ENCODE measurements around the gene DCUN1D2. TPM values are rescaled to one million over a fixed set of nuclear protein-coding genes. Genes with fewer than 3 reads are reported as not detected.

The DCUN1D2 gene
- total and polyA plus RNA-seq, 12 donors: 40.9 to 307 (median 219) TPM

DNA sequence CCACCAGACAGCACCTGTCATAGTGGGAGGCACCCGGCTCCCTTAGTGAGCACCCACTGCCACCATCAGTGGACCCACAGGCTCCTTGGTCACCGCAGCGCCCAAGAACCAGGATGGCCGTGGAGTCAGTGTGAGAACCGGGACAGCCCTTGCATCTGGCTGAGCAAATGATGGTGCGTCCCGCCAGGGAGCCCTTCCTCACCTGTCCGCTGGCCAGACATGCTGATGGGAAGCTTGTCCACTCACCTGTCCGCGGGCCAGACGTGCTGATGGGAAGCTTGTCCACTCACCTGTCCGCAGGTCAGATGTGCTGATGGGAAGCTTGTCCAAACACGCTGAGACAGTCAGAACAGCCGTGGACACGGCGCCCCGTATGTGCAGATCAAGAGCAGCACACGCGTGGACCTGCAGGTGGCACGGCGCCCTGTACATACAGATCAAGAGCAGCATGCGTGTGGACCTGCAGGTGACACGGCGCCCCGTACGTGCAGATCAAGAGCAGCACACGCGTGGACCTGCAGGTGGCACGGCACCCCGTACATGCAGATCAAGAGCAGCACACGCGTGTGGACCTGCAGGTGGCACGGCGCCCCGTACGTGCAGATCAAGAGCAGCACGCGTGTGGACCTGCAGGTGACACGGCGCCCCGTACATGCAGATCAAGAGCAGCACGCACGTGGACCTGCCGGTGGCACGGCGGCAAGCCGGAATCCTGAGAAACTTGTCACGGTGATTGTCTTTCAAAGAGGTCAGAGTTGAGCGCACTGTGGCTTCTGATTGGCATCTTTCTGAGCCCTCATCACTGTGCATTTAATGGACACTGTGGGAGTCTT, 40.7 kb upstream of the DCUN1D2 start:
- ATAC-seq (no peak), DNase-seq (no peak)
- H3K27me3 ChIP-seq: no peaks in the 10 kb centered on the region
- H3K9me3 ChIP-seq: no peaks in the 10 kb centered on the region
- WGBS, 2 donors: 97% methylated on average over 49 of the region's 49 CpGs
- intact Hi-C loops (cut with DNase I): no loop called here
- H3K36me3 ChIP-seq: peaks cover 0 to 88% (median 30%) of the 10 kb centered on the region in 9 donors
- no peak overlapping the region for H3K27ac ChIP-seq
- no peak overlapping the region for H3K4me3 ChIP-seq
- H3K4me1 ChIP-seq: peaks cover 0 to 21% (median 8%) of the 10 kb centered on the region in 9 donors
- TF ChIP-seq, protein P1, sequence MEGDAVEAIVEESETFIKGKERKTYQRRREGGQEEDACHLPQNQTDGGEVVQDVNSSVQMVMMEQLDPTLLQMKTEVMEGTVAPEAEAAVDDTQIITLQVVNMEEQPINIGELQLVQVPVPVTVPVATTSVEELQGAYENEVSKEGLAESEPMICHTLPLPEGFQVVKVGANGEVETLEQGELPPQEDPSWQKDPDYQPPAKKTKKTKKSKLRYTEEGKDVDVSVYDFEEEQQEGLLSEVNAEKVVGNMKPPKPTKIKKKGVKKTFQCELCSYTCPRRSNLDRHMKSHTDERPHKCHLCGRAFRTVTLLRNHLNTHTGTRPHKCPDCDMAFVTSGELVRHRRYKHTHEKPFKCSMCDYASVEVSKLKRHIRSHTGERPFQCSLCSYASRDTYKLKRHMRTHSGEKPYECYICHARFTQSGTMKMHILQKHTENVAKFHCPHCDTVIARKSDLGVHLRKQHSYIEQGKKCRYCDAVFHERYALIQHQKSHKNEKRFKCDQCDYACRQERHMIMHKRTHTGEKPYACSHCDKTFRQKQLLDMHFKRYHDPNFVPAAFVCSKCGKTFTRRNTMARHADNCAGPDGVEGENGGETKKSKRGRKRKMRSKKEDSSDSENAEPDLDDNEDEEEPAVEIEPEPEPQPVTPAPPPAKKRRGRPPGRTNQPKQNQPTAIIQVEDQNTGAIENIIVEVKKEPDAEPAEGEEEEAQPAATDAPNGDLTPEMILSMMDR (IDR thresholded peaks at IDR 0.05): no peak

DNA sequence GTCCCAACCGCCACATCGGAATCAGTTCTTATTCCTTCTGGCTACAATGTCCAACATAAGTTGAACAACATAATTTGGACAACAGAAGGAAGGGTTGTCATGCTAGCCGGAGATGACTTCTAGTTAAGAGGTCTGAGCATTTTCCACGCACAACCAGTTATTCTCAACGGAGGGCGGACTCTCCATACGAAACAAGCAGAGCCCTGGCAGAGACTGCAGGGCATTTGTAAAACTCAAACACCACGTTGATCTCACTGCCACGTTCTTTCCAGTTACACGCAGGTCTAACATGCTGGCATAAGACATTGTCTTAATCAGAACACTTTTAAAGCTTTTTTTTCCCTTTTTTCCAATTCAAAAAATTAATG, 38.3 kb upstream of the DCUN1D2 start:
- ATAC-seq (no peak), DNase-seq (no peak)
- peaks cover 0 to 92% (median 34%) of the 10 kb centered on the region in 9 donors for H3K36me3 ChIP-seq
- WGBS, 2 donors: 80 to 86% methylated on average over 10 of the region's 10 CpGs
- peaks cover 0 to 19% (median 8%) of the 10 kb centered on the region in 9 donors for H3K4me1 ChIP-seq
- TF ChIP-seq, protein P1 (IDR thresholded peaks at IDR 0.05): no peak
- intact Hi-C loops (cut with DNase I): no loop called here
- no peak overlapping the region for H3K4me3 ChIP-seq
- H3K9me3 ChIP-seq: no peaks in the 10 kb centered on the region
- no peaks in the 10 kb centered on the region for H3K27me3 ChIP-seq
- no peak overlapping the region for H3K27ac ChIP-seq

DNA sequence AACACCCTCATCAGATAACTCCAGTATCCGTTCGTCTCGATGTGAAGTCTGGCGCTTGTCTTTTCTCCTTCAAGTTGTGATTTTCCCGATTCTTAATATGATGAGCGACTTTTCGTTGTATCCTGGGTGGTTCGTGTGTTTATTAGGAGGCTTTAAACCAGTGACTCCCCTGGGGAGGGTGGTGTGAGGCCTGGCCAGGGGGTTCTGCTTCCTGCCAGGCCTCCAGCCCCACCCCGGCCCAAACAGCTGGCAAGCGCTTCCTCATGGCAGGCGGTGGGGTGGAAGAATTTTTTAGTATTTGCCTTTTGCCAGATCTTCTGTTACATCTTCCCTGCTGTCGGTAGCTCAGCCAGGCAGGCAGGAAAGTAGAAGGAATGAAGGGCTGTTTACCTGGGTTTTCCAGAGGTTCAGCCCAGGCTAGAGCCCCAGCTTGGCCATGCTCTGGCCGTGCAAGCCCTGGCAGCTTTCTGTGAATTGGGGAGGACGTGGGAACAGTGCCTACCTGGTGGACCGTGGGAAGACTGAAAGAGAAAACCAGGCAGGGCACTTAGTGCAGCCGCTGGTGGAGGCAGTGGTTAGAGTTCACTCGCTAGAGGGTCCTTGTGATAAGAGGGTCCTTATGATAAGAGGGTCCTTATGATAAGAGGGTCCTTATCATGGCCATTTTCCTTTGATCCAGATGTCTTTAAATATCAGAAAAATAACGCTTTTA, 37.7 kb upstream of the DCUN1D2 start:
- Histone ChIP-seq H3K4me3 (no peak overlapping the region), H3K36me3 (peaks cover 0 to 92% (median 34%) of the 10 kb centered on the region in 9 donors), H3K27me3 (no peaks in the 10 kb centered on the region), H3K9me3 (no peaks in the 10 kb centered on the region), H3K27ac (no peak overlapping the region), H3K4me1 (peaks cover 0 to 14% (median 8%) of the 10 kb centered on the region in 9 donors)
- intact Hi-C loops (cut with DNase I): no loop called here
- DNase-seq (no peak), ATAC-seq (no peak)
- WGBS, 2 donors: 69 to 76% methylated on average over 18 of the region's 18 CpGs
- TF ChIP-seq, protein P1 (IDR thresholded peaks at IDR 0.05): no peak

DNA sequence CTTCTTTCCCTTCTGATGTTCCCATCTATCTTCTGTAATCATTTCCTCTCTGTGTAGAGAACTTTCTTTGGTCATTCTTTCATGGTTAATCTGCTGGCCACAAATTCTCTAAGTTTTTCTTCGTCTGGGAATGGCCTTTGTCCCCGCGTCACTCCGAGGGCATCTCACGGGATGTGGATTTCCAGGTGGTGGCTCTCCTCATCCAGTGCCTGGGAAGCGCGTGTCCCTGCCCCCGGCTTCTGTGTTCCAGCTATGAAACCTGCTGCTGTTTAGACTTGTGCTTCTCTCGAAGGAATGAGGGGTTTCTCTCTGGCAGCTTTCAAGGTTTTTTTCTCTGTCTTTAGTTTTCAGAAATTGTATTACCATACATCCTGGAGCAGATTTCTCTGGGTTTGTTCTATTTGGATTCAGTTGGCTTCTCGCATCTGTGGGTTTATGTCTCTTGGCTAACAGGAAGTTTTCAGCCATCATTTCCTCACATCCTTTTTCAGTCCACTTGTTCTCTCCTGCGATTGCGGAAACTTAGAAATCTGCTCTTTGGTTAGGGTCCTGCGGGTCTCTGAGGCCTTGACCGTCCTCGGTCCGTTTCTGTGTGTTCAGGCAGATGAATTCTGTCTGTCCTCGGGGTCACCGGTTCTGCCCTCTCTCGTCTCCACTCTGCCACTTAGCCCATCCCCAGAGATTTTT, 36.9 kb upstream of the DCUN1D2 start:
- TF ChIP-seq, protein P1 (IDR thresholded peaks at IDR 0.05): no peak
- 87 to 88% methylated on average over 19 of the region's 19 CpGs for WGBS, 2 donors
- intact Hi-C loops (cut with DNase I): no loop called here
- peaks cover 0 to 99% (median 41%) of the 10 kb centered on the region in 9 donors for H3K36me3 ChIP-seq
- H3K4me3 ChIP-seq: no peak overlapping the region
- DNase-seq (no peak), ATAC-seq (no peak)
- no peaks in the 10 kb centered on the region for H3K27me3 ChIP-seq
- no peak overlapping the region for H3K27ac ChIP-seq
- peaks cover 0 to 11% (median 6%) of the 10 kb centered on the region in 9 donors for H3K4me1 ChIP-seq
- no peaks in the 10 kb centered on the region for H3K9me3 ChIP-seq

All from heart right ventricle (tissue), 16 donors.